ENCODE data around the gene PLEK.

DNA sequence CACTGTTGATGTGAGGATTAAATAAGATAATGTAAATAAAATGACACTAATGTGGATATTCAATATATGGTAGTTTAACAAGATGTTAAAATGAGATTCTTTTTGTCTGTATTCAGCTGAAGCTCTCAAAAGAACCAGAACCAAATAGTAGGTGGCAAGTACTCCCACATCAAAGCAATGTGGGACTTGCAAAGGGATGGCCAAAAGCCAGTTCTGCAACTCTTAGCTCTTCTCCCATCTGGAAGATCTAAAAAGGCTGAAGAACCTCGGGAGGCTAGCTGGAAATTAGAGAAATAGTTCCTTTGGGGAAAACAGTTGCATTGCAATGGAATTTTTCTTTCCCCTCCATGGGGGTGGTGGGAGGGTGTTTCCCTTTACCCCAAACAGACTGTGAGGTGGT lies 53.3 kb downstream of the PLEK start:
- TF ChIP-seq, protein P1, sequence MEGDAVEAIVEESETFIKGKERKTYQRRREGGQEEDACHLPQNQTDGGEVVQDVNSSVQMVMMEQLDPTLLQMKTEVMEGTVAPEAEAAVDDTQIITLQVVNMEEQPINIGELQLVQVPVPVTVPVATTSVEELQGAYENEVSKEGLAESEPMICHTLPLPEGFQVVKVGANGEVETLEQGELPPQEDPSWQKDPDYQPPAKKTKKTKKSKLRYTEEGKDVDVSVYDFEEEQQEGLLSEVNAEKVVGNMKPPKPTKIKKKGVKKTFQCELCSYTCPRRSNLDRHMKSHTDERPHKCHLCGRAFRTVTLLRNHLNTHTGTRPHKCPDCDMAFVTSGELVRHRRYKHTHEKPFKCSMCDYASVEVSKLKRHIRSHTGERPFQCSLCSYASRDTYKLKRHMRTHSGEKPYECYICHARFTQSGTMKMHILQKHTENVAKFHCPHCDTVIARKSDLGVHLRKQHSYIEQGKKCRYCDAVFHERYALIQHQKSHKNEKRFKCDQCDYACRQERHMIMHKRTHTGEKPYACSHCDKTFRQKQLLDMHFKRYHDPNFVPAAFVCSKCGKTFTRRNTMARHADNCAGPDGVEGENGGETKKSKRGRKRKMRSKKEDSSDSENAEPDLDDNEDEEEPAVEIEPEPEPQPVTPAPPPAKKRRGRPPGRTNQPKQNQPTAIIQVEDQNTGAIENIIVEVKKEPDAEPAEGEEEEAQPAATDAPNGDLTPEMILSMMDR (IDR thresholded peaks at IDR 0.05): no peak
- no peak for TF ChIP-seq POLR2A (IDR thresholded peaks at IDR 0.05)
